ENCODE measurements around the gene RGS13.

Gene RGS13

GRCh38 chr1:192627901-192628300 is 8.0 kb upstream of the RGS13 start:
- no peak for DNase-seq

DNA sequence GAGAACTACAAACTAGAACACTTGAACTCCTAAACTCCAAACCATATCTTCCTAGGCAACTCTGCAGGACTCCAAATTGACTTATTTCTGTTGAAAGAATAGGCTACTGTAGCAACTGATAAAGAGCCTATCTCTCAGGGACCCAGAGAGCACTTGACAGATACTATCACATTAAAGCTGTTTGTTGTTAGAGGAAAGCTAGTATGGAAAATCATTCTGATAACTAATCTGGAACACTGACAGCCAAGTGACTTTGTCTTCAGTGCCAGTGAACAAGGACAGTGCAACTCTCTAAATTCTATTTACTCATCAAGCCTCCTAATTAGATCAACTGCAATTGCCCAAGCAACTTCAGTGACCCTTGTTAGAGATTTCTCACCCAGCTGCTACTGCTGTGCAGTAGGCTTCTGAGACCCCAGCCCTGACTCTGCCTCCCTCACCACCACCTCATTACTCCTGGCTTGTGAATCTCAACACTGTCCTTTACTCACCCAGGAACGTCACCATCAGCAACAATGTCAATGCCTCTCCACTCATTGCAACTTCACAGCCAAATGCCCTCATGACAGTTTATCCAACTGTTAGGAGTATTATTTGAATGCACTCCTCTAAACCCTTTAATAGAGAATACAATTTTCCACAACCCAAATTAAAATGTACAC is 7.4 kb upstream of the RGS13 start:
- DNase-seq = no peak

- DNase-seq = no peak
These were observed 6.3 kb upstream of the RGS13 start for GRCh38 chr1:192629612-192630011.

- no peak for DNase-seq
These were observed 5.2 kb upstream of the RGS13 start for GRCh38 chr1:192630521-192631287.

GRCh38 chr1:192631749-192632148 is 4.2 kb upstream of the RGS13 start:
- no peak for DNase-seq

DNA sequence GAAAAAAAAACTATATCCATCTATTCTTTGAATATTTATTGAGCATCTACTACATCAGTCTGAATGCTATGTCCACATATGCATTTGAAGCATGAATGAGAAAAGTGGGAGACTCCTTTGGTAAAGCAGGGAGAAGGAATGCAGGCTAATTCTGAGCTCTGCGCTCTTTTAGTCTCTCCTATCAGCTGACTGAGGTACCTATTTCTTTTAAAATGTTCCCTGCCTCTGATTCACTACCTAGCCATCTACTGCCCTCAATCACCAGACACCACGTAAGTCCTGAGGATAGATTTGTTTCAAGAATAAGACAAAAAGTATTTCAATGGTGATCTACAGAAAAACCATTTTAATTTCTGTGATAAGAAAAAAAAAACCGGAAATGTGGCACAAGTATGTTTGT is 3.8 kb upstream of the RGS13 start:
- no peak for DNase-seq

DNA sequence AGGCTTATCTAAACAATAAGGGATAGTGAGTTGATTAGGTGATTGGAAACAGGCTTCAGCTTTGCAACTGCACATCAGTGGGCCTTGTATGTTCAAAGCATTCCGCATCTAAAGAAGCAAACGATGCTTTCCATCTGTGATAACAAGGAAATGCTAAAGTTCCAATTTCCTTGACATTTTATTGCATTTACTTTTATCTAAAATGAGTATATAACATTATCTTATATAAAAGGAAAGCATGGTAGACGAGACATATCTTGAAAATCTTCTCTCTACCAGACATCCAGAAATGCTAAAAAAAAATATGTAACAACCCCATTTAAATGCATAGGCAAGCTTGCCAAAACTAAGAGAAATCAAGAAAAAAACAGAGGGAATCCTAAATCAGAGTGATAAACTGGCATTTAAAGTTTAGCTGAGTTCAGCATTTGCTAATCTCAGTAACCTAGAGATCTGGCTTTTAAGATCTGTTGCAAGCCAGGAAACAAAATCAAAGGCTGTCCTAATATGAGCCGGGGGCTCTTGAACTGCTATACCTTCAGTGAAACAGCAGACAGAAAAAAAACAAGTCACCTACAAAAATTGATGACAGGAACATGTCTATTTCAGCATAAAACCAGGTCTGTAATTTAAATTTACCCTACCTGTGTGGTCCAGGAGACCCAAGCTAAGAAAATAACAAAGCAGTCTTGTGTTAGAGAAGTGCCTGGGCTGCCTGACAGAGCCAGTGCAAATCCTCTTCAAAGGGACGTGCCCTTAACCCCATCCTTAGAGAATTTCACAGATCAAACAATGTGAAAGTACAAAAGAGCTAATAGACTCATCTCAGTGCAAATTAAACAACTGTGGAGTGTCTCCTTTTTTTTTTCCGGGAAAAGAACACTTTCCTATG is 3.1 kb upstream of the RGS13 start:
- DNase-seq = no peak

- DNase-seq = no peak
These were observed 2.3 kb upstream of the RGS13 start for GRCh38 chr1:192633533-192634253.

GRCh38 chr1:192635041-192635440 is 906 bp upstream of the RGS13 start:
- no peak for DNase-seq

- DNase-seq = no peak
These were observed 3.8 kb downstream of the RGS13 start for GRCh38 chr1:192639607-192640368.

DNA sequence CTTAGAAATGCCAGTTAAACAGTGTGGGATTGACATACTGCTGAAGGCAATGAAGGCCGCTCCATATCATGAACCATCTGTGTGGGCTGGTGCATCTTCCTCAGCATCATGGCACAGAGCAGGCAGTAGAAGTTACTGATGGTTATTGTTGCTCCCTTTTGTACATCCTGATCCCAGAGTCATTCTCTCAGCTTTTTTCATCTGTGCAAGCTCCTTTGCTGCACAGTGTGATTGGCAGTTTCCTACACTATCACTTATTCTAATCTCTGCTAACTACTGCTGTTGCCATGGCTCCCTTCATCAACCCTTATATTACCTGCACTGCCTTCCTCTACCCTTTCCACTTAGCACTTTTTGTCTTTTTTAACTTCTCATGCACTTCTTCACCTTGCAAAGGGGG is 16.2 kb downstream of the RGS13 start:
- DNase-seq = no peak

DNA sequence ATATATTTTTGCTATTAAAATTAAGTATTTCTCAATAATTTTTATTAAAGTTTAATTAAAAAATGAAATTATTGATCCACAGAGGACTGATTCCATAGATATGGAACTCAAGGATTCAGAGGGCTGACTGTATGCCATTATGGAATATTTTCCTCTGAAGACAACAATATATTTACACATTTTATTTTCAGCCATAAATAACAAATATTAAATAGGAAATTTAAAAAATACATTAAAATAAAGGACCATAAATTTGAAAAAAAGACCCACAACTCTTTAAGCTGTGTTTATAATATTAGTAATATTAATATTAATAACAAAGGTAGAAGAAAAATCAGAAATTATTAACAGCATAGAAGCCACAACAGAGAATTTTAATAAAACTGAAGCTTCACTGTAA is 18.2 kb downstream of the RGS13 start:
- no peak for DNase-seq

GRCh38 chr1:192654591-192655251 is 18.8 kb downstream of the RGS13 start:
- no peak for DNase-seq

DNA sequence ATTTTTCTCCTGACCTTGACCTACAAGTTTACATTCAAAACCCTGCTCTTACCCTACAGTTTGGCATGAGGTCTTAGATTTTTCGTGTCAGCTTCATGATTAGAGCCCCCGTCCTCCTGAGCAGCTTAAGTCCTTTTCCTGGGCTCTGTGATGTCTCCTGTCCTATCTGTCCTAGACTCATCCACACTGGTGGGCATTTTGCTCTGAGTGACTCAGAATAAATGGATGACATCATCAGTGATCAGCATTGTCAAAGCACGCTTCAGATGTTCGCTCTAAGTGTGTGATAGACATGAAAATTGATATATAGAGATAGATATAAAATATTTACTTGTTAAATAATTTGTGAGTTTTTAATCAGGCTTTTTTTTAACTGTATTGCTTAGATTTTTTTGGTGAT is 21.8 kb downstream of the RGS13 start:
- DNase-seq = no peak

DNA sequence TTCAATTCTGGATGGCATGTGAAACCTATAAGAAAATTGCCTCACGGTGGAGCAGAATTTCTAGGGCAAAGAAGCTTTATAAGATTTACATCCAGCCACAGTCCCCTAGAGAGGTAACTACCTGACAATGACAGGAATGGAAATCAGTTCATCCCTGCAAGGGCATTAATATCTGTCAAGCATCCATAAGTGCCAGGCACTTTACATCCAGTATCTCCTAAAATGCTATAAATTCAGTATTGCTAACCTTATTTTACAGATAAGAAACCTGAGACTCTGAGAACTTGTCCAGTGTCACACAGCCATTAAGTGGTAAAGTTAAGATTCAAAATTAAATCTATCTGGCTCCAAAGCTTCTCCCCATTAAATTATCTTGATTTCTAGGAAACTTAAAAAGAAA is 22.3 kb downstream of the RGS13 start:
- DNase-seq = no peak

- DNase-seq = no peak
These were observed 24.7 kb downstream of the RGS13 start for GRCh38 chr1:192660613-192661012.

DNA sequence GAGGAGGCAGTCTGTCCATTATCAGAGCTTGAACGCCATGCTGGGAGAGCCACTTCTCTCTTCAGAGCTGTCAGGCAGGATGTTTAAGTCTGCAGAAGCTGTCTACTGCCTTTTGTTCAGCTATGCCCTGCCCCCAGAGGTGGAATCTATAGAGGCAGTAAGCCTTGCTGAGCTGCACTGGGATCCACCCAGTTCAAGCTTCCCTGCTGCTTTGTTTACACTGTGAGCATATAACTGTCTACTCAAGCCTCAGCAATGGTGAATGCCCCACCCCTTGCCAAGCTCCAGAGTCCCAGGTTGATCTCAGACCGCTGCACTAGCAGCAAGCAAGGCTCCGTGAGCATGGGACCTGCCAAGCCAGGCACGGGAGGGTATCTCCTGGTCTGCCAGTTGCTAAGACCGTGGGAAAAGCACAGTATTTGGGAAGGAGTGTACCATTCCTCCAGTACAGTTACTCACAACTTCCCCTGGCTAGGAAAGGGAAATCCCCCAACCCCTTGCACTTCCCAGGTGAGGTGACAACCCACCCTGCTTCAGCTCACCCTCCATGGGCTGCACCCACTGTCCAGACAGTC is 32.5 kb downstream of the RGS13 start:
- no peak for DNase-seq

GRCh38 chr1:192669174-192669573 is 33.2 kb downstream of the RGS13 start:
- no peak for DNase-seq

DNA sequence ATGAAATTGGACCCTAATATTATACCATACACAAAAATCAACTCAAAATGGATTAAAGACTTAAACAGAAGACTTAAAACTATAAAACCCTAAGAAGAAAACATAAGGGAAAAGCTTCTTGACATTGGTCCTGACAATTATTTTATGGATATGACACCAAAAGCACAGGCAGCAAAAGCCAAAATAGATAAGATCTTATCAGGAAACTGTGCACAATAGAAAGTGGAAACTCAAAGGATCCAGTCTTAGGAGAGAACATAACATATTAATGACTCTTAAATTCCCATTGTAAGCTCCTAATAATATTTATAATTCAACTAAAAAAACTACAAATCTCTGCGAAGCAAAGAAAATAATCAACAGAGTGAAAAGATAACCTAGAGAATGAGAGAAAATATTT is 39.8 kb downstream of the RGS13 start:
- no peak for DNase-seq

DNA sequence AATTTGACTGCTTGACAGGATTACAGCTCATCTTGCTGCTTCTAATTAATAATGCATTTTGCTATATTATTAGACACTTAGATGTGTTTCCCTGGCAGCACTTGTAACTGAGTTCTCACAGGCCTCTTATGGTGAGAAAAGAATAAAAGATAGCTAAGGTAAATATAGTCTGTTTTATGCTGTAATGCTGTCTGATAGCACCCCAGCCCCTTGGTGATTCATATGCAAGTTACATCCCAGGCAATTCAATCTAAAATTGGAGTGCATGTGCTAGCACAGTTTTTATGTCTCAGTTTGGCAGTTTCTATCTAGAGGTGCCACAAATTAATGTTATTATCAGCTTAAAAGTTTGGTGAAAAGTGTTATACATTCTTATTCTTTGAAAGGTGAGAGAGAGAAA is 42.2 kb downstream of the RGS13 start:
- DNase-seq = no peak

- DNase-seq = no peak
These were observed 46.4 kb downstream of the RGS13 start for GRCh38 chr1:192682335-192682734.
